OCI-LY3 (cell line): ENCODE measurements around the gene PGP.

ENCODE experiments used
- CTCF ChIP-seq: fragments of 200-600, 300-600 bp; sonication (generic); IDR thresholded peaks from 2 replicates; pipeline ENCODE4 v1.5.1; 2014; ENCODE audit warnings: antibody characterized with exemption, low read length, low read depth
- EZH2phosphoT487 ChIP-seq: fragments of 200-600 bp; shearing (Covaris generic); IDR thresholded peaks from 2 replicates; pipeline ENCODE4 v1.6.1; 2018; ENCODE audit warnings: antibody characterized with exemption, mixed run types, low read depth

GRCh38 chr16:2256531-2257140 is 42.0 kb upstream of the PGP start:
- TF ChIP-seq CTCF (no peak), EZH2phosphoT487 (no peak)
